SK-N-SH (cell line): ENCODE results near the gene DCAF8L2. TPM values are rescaled to one million over a fixed set of nuclear protein-coding genes. Genes with fewer than 3 reads are reported as not detected.

Experiments
- CTCF ChIA-PET: fragments of 300-600, 350-600 bp; formaldehyde crosslinking; extraction: SDS; loops from one replicate; lab custom pipeline; 2021; lab: Yijun Ruan, JAX
- POLR2A ChIA-PET: fragments of 350-600 bp; sonication (Branson Sonifier 250); formaldehyde crosslinking; extraction: SDS; loops from one replicate; lab custom pipeline; 2020; ENCODE audit warnings: antibody characterized with exemption, inconsistent platforms; lab: Yijun Ruan, JAX
- DNase-seq: peaks from one replicate; pipeline ENCODE4 v3.0.0; 2012
- H2AFZ ChIP-seq: fragments of 200-600 bp; sonication (generic); 2 replicates; pipeline ENCODE4 v1.8.1; 2016; ENCODE audit warnings: antibody characterized with exemption, mild to moderate bottlenecking, low read depth
- H3F3A ChIP-seq: fragments of 200-600 bp; sonication (generic); replicated peaks from 2 replicates; pipeline ENCODE3; 2016; ENCODE audit warnings: antibody characterized with exemption, mild to moderate bottlenecking; ENCODE audit not compliant: insufficient read depth
- H3K27ac ChIP-seq, 2 experiments: fragments of 200-500 bp in 1 of 2; fragments of 200-600 bp in 1 of 2; sonication (Bioruptor generic) in 1 of 2; sonication (generic), shearing (Covaris generic) in 1 of 2; 2 replicates each; pipeline versions ENCODE4 v1.5.1 to v1.6.1; 2014 to 2016; ENCODE audit warnings: low read depth in 2 of 2, inconsistent platforms in 1 of 2, low read length in 1 of 2, mild to moderate bottlenecking in 1 of 2, mixed read lengths in 1 of 2
- H3K27me3 ChIP-seq: fragments of 200-600 bp; sonication (generic), shearing (Covaris generic); 2 replicates; pipeline ENCODE4 v1.6.1; 2016; ENCODE audit warnings: mixed run types; ENCODE audit not compliant: insufficient read depth
- H3K36me3 ChIP-seq, 2 experiments: fragments of 200-500 bp in 1 of 2; fragments of 200-600 bp in 1 of 2; sonication (Bioruptor generic) in 1 of 2; sonication (generic) in 1 of 2; replicated peaks in 1 of 2; 2 replicates each; pipeline versions ENCODE3 to v1.5.1; 2014 to 2016; ENCODE audit warnings: low read length in 1 of 2, mild to moderate bottlenecking in 1 of 2; ENCODE audit not compliant: insufficient read depth in 2 of 2, control insufficient read depth in 1 of 2
- H3K4me1 ChIP-seq, 2 experiments: fragments of 200-500 bp in 1 of 2; fragments of 200-600 bp in 1 of 2; sonication (Bioruptor generic) in 1 of 2; sonication (generic), shearing (Covaris generic) in 1 of 2; 2 replicates each; pipeline versions ENCODE4 v1.5.1 to v1.6.1; 2014 to 2016; ENCODE audit warnings: low read depth in 1 of 2, low read length in 1 of 2, mixed run types in 1 of 2; ENCODE audit not compliant: insufficient read depth in 2 of 2, control insufficient read depth in 1 of 2
- H3K4me2 ChIP-seq: fragments of 200-600 bp; sonication (generic), shearing (Covaris generic); 2 replicates; pipeline ENCODE4 v1.6.1; 2017; ENCODE audit warnings: mixed run types
- H3K4me3 ChIP-seq, 2 experiments: fragments of 200-500 bp in 1 of 2; fragments of 200-600 bp in 1 of 2; sonication (Bioruptor generic) in 1 of 2; sonication (generic), shearing (Covaris generic) in 1 of 2; 2 replicates each; pipeline versions ENCODE4 v1.5.1 to v1.8.1; 2014 to 2016; ENCODE audit warnings: low read depth in 2 of 2, inconsistent platforms in 1 of 2, low read length in 1 of 2, mild to moderate bottlenecking in 1 of 2, mixed read lengths in 1 of 2, moderate library complexity in 1 of 2
- H3K79me2 ChIP-seq: fragments of 200-600 bp; sonication (generic); 2 replicates; pipeline ENCODE4 v1.8.1; 2017; ENCODE audit warnings: mild to moderate bottlenecking; ENCODE audit not compliant: insufficient read depth
- H3K9ac ChIP-seq: fragments of 200-600 bp; sonication (generic); 2 replicates; pipeline ENCODE4 v1.6.1; 2017; ENCODE audit warnings: mixed run types
- H3K9me2 ChIP-seq: fragments of 200-600 bp; sonication (generic); 2 replicates; pipeline ENCODE4 v1.6.1; 2017; ENCODE audit warnings: mixed run types
- H3K9me3 ChIP-seq: fragments of 200-600 bp; sonication (generic); 2 replicates; pipeline ENCODE4 v1.6.1; 2017; ENCODE audit warnings: mixed run types, mild to moderate bottlenecking, moderate library complexity
- H4K20me1 ChIP-seq: fragments of 200-600 bp; sonication (generic); 2 replicates; pipeline ENCODE4 v1.6.1; 2017; ENCODE audit warnings: mild to moderate bottlenecking, mixed run types; ENCODE audit not compliant: insufficient read depth
- EP300 ChIP-seq, 2 experiments: IDR thresholded peaks; 2 replicates each; pipeline versions ENCODE4 v1.4.0 to v1.6.1; 2012; ENCODE audit warnings: borderline replicate concordance in 1 of 2, low read depth in 1 of 2, low read length in 1 of 2
- FOXJ3 ChIP-seq: sonication (generic); formaldehyde crosslinking; IDR thresholded peaks from 2 replicates; pipeline ENCODE4 v1.5.1; 2020; ENCODE audit warnings: mild to moderate bottlenecking, missing genetic modification reagents
- GABPA ChIP-seq: IDR thresholded peaks from 2 replicates; pipeline ENCODE4 v1.4.0; 2012; ENCODE audit warnings: low read depth, mild to moderate bottlenecking
- MAX ChIP-seq: IDR thresholded peaks from 2 replicates; pipeline ENCODE4 v1.4.0; 2012; ENCODE audit warnings: low read depth
- MEF2A ChIP-seq: IDR thresholded peaks from 2 replicates; pipeline ENCODE4 v1.4.0; 2012; ENCODE audit warnings: low read depth, borderline replicate concordance
- NFIC ChIP-seq: IDR thresholded peaks from 2 replicates; pipeline ENCODE4 v1.4.0; 2012; ENCODE audit warnings: borderline replicate concordance
- NRF1 ChIP-seq: IDR thresholded peaks from 2 replicates; pipeline ENCODE4 v1.6.1; 2012; ENCODE audit warnings: low read depth, mild to moderate bottlenecking, low read length
- POLR2AphosphoS5 ChIP-seq: IDR thresholded peaks from 2 replicates; pipeline ENCODE4 v1.6.1; 2012; ENCODE audit warnings: low read depth, low read length
- RXRA ChIP-seq: IDR thresholded peaks from 2 replicates; pipeline ENCODE4 v1.4.0; 2012; ENCODE audit warnings: low read depth, mild to moderate bottlenecking, borderline replicate concordance
- SIN3A ChIP-seq: IDR thresholded peaks from 2 replicates; pipeline ENCODE4 v1.6.1; 2012; ENCODE audit warnings: low read depth, mild to moderate bottlenecking, low read length, moderate library complexity, borderline replicate concordance
- SMC3 ChIP-seq: IDR thresholded peaks from 2 replicates; pipeline ENCODE4 v1.6.1; 2012; ENCODE audit warnings: low read depth, low read length, improper control_type of control experiment
- TAF1 ChIP-seq: IDR thresholded peaks from 2 replicates; pipeline ENCODE4 v1.6.1; 2012; ENCODE audit warnings: low read depth, mild to moderate bottlenecking, low read length, moderate library complexity, borderline replicate concordance
- TEAD4 ChIP-seq: IDR thresholded peaks from 2 replicates; pipeline ENCODE4 v1.4.0; 2012; ENCODE audit warnings: mild to moderate bottlenecking, borderline replicate concordance; ENCODE audit not compliant: insufficient read depth
- USF1 ChIP-seq: IDR thresholded peaks from 2 replicates; pipeline ENCODE4 v1.4.0; 2012; ENCODE audit warnings: low read depth, borderline replicate concordance
- whole genome bisulfite sequencing: methylation state at CpG from one replicate; pipeline ENCODE4 v1.1.6; 2017; ENCODE audit warnings: low lambda C conversion rate; 5-methylcytosine and 5-hydroxymethylcytosine counted together
- polyA plus RNA-seq, 3 experiments: library from polyadenylated mRNA; depleted of rRNA; stranded (reverse); fragments of >200 nt; gene quantifications; 2 replicates each; pipeline ENCODE4 v1.2.3, GENCODE V29; 2012
- TF ChIP-seq, protein P1 (sequence below): IDR thresholded peaks from 2 replicates; pipeline ENCODE4; 2012

Gene DCAF8L2
- polyA plus RNA-seq, 1 of the 3 experiments (the other 2 are of a cell fraction) = 0.33 TPM

DNA sequence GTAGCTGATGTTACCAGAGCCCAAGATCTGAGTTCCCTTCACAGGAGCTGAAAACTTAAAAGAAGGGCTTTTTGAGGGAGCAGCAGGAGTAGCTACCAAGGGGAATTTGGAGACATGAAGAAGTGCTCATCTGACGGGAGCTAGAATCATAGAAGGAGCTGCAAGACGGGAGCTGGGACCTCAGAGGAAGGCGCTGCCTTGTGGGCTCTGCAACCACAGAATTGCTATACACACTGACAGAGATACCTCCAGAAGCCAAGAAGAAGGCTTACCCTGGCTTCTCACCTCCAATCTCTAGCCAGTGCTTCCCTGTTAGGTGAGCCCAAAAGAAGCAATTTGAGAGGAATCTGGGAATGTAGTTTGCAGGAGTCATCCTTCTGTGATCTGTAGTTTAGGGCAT, 35.9 kb downstream of the DCAF8L2 start:
- CTCF ChIA-PET = no interaction called here
- H3K79me2 ChIP-seq = no peaks in the 10 kb centered on the region
- 4% methylated on average over 3 of the region's 3 CpGs for WGBS
- H3K36me3 ChIP-seq = no peaks in the 10 kb centered on the region
- no peaks in the 10 kb centered on the region for H3K9me3 ChIP-seq
- no peak overlapping the region for H3K4me3 ChIP-seq
- no peaks in the 10 kb centered on the region for H4K20me1 ChIP-seq
- H2AFZ ChIP-seq = no peak overlapping the region
- TF ChIP-seq MAX = no peak
- no peak for TF ChIP-seq NRF1
- no peak for TF ChIP-seq RXRA
- TF ChIP-seq TAF1 = no peak
- TF ChIP-seq EP300 (IDR thresholded peaks at IDR 0.05; ENCODE audit: borderline replicate concordance in 1 of 2, low read depth in 1 of 2, low read length in 1 of 2) = no peak
- TF ChIP-seq FOXJ3 = no peak
- TF ChIP-seq, protein P1, sequence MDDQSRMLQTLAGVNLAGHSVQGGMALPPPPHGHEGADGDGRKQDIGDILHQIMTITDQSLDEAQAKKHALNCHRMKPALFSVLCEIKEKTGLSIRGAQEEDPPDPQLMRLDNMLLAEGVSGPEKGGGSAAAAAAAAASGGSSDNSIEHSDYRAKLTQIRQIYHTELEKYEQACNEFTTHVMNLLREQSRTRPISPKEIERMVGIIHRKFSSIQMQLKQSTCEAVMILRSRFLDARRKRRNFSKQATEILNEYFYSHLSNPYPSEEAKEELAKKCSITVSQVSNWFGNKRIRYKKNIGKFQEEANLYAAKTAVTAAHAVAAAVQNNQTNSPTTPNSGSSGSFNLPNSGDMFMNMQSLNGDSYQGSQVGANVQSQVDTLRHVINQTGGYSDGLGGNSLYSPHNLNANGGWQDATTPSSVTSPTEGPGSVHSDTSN = no peak
- no peak for TF ChIP-seq NFIC
- TF ChIP-seq GABPA = no peak
- TF ChIP-seq USF1 = no peak
- TF ChIP-seq SMC3 = no peak
- no peak for TF ChIP-seq MEF2A
- TF ChIP-seq TEAD4 = no peak
- H3F3A ChIP-seq = no peaks in the 10 kb centered on the region
- H3K27me3 ChIP-seq = no peaks in the 10 kb centered on the region
- no peak overlapping the region for H3K9ac ChIP-seq
- POLR2A ChIA-PET = no interaction called here
- H3K27ac ChIP-seq = no peak overlapping the region
- no peaks in the 10 kb centered on the region for H3K4me1 ChIP-seq
- H3K9me2 ChIP-seq = no peaks in the 10 kb centered on the region
- H3K4me2 ChIP-seq = no peak overlapping the region
- no peak for DNase-seq

GRCh38 chrX:27633328-27633727, 43.2 kb downstream of the DCAF8L2 start:
- H3K9me3 ChIP-seq = no peaks in the 10 kb centered on the region

More at GRCh38 chrX:27633328-27633727, 43.2 kb downstream of the DCAF8L2 start:
- Histone ChIP-seq H3K4me3 (no peak overlapping the region), H3F3A (no peaks in the 10 kb centered on the region), H3K4me1 (no peaks in the 10 kb centered on the region), H3K36me3 (no peaks in the 10 kb centered on the region), H3K79me2 (no peaks in the 10 kb centered on the region), H3K9ac (no peak overlapping the region), H3K9me2 (no peaks in the 10 kb centered on the region), H2AFZ (no peak overlapping the region), H4K20me1 (no peaks in the 10 kb centered on the region), H3K4me2 (no peak overlapping the region), H3K27me3 (no peaks in the 10 kb centered on the region), H3K27ac (no peak overlapping the region)
- ChIA-PET CTCF (interaction anchor here (2.8 kb wide), 1 partner anchor 13 kb away, joined by 7 read pairs; no protein-coding TSS in a partner anchor), POLR2A (no interaction called here)
- TF ChIP-seq SIN3A (no peak), POLR2AphosphoS5 (no peak), TEAD4 (no peak)
- no peak for DNase-seq
- 0% methylated on average over 3 of the region's 3 CpGs for WGBS
